HG03571 (cell line): ENCODE measurements around the gene SMC3.
"Not testable (repeated sequence)": the region's sequence is repeated elsewhere in the genome, so short reads cannot be mapped to it uniquely, and the experiment has no call there.

Source experiments
- ATAC-seq: cut with Tn5 transposase; IDR thresholded peaks from one replicate; pipeline ENCODE4 v1.9.1; 2021; ENCODE audit not compliant: unreplicated experiment

SMC3 gene

DNA sequence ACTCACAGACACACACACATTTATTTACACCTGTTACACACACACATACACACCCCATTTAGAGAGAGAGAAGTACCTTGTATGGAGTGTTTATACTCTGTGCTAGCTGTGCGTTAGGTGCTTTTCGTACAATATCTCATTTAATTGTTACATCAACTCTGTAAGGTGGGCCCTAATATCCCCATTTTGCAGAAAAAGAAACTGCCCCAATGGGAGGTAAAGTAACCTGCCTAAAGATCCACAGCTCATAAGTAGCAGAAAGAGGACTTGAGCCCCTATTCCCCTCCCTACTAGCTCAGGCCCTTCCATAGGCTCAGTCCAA, 52.9 kb downstream of the SMC3 start:
- ATAC-seq, result no peak

DNA sequence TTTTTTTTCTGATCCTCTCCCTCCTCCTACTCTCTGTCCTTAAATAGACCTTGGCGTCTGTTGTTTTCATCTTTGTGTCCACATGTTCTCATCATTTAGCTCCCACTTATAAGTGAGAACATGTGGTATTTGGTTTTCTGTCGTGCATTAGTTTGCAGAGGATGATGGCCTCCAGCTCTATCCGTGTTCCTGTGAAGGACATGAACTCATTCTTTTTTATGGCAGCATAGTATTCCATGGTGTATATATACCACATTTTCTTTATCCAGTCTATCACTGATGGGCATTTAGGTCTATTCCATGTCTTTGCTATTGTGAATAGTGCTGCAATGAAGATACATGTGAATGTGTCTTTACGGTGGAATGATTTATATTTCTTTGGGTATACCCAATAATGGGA, 55.8 kb downstream of the SMC3 start:
- ATAC-seq, result not testable (repeated sequence)

DNA sequence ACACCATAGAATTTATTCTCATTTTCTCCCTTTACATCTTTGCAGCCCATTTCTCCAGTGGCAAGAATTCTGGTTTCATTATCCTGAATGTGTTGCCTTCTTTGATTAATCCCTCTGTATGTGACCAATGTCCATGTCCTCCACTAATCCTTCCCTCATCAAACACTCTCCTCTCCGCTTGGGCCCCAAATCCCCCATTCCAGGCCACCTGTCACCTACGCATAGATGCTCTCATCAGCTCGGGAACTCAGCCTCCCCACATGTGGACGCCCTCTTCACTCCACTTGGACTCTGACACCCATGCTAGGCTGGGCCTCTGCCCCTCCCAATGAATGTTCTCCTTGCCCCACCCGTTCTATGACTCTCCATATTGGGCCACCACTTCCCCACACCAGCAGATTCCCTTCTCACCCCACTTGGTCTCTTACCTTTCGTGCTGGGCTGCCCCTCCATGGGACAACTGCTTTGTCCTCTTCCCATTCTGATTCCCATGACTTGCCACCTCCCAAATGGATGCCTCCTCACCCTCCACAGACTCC, 57.9 kb downstream of the SMC3 start:
- ATAC-seq, result no peak

DNA sequence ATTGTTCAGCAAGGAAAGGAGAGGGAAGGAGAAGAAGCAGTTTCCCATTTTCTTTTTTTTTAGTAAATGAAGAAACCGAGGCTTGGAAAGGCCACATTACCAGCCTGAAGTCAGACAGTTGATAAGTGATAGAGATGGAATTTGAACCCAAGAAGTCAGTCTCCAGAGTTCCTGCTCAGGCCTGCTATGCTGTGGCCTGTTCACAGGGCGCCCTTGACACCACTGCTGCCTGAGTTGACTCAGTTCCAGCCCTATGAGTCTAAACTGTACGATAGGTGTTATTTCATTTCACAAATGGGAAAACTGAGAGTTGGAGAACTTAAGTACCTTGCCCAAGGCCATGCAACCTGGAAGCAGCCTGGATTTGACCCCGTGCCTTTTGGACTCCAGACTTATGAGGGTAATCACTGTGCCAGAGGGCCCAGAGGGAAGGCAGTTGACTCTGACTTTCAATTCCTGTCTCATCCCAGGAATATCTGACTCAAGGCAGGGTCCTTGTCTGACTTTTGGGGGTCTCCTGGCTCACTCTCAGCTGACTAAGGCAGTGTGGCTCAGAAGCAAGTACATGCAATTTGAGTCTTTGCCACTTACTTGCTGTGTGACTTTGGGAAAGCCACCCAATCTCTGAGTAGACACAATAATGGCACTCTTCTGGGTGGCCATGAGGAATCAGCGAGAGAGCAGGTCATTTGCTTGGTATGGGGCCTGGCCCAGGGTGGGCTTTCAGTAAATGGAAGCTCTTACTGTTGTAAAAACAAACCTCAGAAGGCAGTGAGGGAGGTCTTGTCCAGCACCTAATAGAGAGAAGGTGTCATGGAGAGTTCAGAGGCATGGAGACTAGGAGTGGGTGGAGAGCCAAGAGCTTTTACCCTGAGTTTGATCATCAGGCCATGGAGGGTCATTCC, 58.7 kb downstream of the SMC3 start:
- ATAC-seq, result no peak

DNA sequence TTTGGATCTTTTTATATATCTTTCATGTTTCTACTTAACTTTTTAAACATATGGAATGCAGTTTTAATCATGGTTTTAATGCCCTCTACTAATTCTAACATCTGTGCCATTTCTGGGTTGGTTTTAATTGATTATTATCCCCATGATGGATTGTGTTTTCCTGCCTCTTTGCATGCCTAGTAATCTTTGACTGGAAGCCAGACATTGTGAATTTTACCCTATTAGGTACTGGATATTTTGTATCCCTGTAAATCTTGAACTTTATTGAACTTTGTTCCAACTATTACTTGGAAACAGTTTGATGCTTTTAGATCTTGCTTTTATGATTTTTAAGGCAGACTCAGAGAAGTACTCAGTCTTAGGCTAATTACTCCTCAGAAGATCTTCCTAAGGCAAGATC, 60.7 kb downstream of the SMC3 start:
- ATAC-seq, result no peak

DNA sequence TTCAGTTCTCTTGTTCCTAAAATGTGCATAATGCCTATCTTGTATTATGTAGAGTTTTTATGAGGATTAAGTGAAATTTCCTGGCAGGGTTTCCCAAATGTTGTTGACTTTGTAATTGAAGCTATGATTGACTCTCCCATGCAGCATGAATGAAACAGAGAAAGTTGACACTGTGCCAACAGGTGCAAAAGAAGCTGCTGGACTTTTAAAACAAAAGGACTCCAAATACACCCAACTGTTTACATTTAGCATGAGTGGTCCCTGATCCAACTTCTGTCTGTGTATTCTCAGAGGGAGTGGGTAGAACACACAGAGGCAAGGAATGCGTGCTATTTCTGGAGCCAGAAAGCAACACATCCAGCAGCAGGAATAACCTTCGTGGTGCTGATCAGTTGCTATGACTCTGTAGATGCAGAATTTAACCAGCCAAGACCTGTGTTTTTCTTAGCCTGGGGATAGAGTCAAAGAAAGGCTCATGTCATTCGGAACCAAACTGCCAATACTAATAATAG, 62.2 kb downstream of the SMC3 start:
- ATAC-seq, result no peak

DNA sequence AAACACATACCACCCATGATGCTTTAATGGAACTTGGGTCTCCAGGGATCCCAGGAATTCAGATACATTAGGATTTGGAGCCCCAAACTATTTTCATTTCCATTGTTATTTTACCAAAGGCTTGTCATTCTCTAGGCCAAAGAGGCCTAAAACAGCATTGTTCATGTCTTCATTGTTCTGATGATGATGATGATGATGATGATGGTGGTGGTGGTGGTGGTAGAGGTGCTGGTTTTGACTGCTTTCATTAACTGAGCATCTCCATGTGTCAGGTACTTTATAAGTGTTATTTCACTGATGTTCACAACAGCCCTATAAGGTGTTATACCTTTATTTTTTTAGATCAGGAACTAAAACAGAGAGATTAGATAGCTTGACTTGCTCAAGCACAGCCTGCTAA, 64.4 kb downstream of the SMC3 start:
- no peak for ATAC-seq

DNA sequence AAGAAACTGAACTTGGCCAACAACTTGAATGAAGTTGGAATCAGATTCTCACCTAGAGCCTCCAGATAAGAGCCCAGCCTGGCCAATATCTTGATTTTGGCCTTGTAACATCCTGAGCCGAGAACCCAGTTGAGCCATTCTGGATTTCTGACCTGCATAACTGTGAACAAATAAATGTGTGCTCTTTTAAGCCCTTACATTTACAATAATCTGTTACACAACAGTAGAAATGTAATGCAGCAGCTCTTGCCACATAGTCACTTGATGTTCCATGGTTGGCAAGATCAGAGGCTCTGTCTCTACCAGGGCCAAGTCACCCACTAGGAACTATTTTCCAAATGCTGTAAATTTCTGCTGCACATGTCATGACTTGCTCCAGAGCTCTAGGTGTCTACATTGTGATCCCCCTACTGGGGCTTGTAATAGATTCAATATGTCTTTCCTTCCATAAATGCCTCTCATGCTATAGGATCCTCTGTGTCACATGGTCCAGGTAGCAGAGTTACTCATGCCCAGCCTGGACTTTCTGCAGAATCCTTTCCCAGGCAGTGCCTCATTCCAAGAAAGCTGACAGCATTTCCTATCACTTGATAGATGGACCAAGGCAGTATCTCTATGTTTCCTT, 65.2 kb downstream of the SMC3 start:
- ATAC-seq, result no peak

DNA sequence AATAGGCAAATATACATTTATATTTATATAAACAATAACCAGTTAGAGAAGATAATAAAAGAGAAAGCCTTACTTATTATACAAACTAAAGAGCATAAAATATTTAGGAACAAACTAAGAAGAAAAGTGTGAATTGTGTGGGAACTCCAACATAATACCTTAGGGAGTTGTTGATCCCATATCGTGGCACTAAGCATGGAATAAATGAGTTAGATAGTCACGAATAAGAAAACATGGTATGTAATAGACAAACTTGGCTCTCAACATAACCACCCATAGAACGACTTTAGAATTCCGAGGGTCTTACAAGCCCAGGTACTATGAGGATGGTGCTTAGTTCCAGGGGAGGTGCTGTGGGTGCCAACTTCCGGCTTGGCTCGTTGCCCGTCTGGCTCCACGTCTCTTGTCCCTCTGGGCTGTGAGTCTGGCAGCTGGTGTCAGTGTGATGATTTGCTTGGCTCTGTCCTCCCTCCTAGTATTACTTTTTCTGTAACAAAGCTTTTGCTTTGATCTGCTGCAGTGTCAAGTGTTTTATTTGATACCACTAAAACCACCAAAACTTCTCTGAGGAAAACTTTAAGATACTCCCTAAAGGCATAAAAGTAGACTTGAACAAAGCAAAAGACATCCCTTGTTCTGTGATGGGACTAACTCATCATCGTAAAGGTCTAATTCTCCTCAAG, 67.2 kb downstream of the SMC3 start:
- no peak for ATAC-seq

DNA sequence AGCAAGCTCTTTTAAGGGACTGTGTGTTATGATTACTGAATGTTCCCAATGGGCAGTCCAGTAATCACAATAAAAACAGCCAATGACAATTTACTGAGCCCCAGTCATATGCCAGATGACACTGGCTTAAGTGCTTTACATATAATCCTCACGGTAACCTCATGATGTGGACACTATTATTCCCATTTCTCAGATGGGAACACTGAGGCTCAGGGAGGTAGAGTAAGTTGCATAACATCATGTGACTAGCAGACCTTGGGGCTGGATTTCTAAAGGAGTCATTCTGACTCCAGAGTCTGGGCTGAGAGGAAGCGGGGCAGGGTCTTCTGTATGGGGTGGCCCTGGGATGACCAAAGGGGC, 69.1 kb downstream of the SMC3 start:
- ATAC-seq, result no peak

DNA sequence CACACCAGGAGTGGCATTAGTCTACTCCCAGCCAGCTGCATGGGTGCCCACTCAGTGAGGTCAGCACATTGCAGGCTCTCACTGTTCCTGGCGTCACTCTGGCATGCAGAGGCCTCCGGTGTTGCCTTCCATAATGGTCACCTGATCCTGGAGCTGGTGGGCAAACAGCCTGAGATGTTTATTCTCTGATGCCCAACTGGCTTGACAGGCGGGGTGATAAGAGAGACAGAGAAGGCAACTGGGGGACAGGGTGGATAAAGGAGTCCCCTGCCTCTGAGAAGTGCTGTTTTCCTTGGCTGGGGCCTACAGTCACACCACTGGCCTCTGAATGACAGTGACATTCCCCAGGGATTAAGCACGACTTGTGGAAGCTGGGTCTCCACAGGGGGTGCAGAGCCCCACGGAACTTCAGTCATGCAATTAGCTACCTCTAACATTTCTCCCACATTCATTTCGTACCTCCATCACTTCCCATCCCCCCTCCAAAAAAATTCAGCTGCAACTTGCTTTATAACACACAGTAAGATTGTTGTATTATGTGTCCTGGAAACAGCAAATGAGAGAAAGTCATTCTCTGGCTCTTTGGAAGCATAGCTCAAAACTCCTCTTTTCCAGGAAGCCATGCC, 69.5 kb downstream of the SMC3 start:
- ATAC-seq, result no peak

DNA sequence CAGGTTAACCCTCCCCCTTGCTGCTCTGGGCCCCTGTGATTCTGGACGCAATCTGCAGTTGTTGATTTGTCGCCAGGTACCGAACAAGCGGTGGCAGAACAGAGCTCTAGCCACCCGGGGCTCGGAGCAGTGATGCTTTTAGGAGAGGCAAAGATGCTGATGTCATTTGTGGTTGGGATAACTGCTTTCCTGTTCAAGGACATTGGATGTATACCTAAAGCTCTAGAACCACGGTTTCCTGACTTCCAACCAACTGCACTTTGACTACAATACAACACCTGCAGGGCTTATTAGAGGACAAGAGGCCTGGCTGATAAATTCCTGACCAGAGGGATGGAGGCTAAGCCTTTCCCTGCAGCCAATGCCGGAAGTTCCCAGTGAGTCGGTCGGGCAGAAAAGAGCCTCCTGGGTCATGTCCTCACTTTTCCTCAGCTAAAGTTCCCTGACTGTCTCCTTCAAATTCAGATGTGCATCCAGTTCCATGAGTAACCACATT, 70.1 kb downstream of the SMC3 start:
- no peak for ATAC-seq

DNA sequence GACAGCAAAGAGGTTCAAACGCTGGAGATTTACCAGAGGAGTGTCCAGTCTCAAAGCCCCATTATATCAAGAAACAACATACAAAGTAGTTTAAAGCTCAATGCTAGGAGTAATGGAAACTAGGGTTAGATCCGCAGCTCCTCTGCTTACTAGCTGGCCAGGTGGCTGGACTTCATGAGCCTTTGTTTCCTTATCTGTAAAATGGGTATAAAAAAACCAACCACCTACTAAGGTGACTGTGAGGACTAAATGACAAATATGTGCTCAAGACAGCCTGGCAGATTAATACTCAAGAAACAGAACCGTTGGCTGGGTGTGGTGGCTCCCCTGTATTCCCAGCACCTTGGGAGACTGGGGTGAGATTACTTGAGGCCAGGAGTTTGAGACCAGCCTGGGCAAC, 70.8 kb downstream of the SMC3 start:
- no peak for ATAC-seq

DNA sequence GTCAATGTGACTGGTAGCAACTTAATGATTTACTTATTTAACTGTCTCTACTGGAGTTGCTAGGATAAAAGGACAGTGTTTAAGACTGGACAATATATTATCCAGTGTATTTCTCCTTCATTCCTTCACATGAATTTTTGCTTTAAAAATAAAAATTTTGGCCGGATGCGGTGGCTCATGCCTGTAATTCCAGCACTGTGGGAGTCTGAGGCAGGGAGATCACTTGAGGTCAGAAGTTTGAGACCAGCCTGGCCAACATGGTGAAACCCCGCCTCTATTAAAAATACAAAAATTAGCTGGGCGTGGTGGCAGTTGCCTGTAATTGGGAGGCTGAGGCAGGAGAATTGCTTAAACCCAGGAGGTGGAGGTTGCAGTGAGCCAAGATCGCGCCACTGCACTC, 71.6 kb downstream of the SMC3 start:
- not testable (repeated sequence) for ATAC-seq

DNA sequence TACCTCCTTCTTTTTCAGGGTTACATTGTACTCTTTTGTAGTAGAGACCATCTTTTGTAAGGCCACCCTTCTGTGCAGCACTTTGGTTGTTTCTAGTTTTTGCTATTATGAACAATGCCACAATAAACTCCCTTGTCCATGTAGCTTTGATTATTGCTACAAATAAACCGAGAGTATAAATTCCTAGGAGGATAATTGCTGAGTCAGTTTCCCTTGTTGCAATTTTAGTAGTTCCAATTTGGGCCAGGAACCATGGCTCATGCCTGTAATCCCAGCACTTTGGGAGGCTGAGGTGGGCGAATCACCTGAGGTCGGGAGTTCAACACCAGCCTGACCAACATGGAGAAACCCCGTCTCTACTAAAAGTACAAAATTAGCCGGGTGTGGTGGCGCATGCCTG, 72.4 kb downstream of the SMC3 start:
- not testable (repeated sequence) for ATAC-seq

DNA sequence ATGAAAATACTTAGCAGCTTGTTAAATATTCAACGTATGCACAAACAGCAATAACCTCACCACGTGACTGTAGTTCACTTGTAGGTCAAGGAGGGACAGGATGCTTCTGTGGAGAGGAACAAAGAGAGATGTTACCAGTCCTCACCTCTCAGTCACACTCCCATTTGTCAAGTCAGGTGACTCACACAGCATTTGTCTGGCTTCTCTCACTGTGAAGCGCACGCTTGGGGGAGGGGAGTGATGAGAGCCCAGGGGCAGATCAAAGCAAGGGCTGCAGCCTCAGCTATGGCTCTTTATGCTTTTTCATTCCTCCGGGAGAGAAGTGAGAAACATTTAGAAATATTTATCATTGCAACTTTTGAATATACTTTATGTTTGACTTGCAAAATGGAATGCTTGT, 73.8 kb downstream of the SMC3 start:
- no peak for ATAC-seq

DNA sequence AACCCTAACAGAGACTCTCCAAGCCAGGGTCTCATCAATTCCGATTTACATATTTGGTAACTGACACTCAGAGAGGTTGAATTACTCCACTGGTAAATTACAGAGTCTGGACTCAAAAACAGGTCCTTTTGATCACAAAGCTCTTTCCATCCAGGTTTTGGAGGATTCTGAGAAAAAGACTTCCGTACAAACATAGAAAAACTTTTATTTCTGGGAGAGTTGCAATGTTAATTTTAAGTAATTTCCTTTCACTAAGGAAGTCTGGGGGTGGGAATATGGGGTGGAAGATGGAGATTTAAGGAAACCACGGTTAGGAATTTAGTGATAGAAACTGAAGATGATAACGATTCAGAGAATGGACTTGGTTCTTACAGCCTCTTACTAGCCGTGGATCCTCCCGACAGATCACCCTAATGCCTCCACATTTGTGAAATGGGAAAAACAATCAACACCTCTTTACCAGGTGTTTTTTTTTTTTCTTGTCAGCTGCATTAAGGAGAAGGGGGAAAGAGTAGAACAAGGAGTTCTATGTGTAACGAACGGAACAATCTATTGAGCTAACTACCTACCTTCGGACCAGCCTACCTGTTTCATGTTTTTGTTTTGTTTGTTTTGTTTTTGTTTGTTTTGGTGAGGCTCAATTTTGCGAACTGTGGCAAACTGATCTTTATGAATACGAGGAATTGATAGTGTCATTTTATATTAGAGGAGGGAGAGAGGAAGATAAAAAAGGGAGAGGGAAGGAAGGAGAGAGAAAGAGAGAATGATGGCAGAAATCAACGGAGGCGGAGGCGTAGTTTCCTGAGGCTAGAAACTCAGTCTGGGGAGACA, 74.9 kb downstream of the SMC3 start:
- no peak for ATAC-seq

DNA sequence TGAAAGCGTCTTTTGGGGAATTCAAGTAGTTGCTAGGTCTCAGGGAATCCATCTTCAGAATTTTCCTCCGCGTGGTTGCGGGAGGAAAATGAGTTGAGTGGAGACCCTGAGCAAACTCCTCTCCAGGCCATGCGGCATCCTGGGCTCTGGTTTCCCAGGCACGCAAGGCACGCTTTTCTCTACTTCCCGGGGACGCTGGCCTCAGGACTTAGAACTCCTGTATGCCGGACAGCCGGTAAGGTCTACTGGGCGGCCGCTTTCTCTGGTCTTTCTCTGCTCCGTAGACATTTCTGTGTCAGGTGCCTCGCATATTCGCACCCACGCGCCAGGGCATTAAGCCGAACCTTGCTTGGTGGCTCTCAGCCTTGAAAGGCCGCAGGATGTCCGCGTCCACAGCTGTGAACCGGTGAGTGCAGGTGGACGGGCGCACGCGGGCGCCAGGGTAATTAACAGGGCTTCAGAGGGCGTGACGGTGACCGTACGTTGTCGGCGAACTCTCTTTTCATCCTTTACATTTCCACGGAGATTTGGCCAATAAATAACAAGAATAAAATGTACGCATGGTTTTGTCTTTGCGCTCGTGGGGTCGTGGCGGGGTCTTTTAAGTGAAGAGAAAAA, 75.6 kb downstream of the SMC3 start:
- no peak for ATAC-seq

DNA sequence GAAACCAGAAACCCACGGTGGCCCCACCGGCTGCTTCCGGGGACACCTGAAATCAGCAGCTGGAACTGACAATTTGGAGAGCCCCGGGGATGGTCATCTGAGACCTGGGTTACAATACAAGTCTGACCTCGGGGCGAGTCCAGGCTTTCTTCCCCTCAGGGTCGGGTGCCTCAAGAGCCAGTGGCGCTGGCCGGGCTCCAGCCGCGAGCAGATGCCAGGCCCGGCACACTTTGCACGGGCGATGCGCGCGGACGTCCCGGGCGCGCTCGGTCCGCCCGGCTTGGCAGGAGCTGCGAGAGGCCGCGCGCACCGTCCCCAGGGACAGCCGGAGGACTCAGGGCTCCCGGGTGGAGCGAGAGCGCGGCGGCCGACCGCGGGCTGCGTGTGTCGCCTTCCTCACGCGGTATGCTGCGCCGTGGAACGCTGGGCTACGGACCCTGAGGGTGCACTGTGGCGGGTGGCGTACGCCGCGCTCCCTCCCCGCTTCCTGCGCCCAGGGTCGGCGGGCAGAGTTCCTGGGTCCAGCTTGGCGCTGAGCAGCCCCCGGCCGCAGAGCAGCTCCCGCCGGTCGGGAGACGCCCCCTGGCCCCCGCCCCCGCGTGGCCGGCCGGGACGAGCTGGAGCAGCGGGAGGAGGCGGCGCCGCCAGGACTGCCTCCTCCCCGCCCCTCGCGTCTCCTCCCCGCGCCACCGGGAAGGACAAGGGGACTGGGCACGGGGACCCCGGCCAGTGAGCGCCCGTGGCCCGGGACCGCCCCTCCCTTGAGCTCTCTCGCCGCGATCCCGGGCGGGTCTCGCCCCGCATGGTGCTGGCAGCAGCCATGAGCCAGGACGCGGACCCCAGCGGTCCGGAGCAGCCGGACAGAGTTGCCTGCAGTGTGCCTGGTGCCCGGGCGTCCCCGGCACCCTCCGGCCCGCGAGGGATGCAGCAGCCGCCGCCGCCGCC, 76.4 kb downstream of the SMC3 start, which contains the start of gene RBM20:
RBM20 (plus strand) TSS at position 684 of the 945 bp plus-strand sequence; CDS start at position 803, 119 bp downstream.
- no peak for ATAC-seq
